ENCODE results near the gene BOC. TPM values are rescaled to one million over a fixed set of nuclear protein-coding genes. Genes with fewer than 3 reads are reported as not detected.

The BOC gene
- total RNA-seq, 1 donor from 2014 or later: 70.1 TPM

DNA sequence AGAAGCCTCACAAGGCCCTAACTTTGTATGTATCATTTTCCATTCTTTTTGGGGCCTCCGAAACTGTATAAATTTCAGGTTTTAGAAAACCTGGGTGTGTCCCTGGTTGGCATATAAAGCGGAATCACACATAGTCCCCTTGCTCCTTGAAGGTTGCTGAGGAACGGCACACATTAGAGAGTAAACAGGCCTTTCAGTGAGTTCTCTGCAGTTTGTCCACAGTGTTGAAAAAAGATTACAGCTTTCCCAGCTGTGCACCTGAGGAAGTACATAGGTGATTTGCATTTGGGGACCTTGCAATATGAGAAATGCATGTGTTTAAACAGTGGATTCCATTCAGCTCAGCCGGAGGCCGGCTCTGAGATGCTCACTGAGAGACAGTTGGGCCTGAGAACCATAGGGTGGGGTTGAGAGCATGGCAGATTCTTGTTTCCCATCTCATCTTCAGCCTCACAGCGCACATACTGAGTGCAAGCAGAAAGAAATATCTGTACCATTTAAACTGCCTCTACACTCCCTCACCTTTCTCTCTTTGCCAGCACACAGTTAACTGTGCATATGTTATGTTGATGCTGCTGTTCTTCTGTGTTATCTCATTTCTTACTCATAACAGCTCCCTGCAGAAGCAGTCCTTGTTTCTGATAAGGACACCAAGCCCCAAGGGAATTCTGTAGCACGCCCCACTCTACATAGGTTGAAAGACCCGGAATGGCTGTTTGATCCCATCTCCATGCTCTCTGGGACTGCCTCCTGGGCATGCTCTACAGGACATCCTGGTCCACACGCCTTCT lies 60.4 kb downstream of the BOC start:
- no peak for DNase-seq

DNA sequence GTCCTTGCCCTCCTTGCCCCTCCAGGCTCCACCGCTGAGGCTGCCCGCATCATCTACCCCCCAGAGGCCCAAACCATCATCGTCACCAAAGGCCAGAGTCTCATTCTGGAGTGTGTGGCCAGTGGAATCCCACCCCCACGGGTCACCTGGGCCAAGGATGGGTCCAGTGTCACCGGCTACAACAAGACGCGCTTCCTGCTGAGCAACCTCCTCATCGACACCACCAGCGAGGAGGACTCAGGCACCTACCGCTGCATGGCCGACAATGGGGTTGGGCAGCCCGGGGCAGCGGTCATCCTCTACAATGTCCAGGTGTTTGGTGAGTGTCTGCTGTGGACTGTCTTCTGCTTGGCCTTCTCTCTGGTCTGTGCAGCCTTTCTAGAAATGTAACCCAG lies 61.0 kb downstream of the BOC start:
- DNase-seq: no peak

DNA sequence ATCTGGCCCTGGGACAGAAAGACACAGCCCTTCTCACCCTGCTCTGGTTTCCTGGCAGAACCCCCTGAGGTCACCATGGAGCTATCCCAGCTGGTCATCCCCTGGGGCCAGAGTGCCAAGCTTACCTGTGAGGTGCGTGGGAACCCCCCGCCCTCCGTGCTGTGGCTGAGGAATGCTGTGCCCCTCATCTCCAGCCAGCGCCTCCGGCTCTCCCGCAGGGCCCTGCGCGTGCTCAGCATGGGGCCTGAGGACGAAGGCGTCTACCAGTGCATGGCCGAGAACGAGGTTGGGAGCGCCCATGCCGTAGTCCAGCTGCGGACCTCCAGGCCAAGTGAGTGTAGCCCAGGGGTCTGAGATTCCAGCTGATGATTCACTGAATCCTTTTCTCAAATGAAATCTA lies 61.7 kb downstream of the BOC start:
- DNase-seq: no peak

DNA sequence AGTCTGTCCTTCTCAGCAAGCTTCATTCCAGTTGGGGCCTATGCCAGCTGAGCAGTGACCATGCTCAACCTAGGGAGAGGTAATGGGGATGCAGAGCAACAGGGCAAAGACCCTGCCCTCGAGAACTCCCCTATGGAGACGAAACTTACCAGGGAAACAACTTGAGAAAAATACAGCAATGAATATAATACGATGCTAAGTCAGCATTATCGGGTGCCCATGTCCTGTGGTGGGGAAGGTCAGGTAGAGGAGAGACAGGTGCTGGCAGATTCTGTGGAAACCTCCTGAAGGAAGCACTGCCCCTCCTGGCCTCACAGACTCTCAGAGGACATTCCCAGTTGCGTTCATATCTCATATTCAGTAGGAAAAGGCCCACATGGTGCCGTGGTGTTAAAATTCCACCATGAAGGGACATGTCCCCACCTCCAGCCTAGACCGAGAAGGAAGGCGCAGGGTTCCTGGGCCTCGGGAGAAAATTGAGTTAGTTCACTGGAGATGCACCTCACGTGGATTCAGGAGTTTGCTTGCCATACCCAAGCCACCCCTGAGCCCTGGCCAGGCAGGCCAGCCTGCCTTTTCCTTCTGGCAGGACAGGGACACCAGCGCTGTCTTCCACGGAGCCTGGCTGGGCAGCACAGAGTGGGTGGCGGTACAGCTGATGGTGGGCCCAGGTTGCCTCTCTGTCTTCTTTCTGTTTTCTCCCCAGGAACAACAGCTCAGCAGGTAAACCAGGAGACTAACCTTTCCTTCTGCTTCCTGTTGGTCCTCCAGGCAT lies 62.4 kb downstream of the BOC start:
- no peak for DNase-seq

DNA sequence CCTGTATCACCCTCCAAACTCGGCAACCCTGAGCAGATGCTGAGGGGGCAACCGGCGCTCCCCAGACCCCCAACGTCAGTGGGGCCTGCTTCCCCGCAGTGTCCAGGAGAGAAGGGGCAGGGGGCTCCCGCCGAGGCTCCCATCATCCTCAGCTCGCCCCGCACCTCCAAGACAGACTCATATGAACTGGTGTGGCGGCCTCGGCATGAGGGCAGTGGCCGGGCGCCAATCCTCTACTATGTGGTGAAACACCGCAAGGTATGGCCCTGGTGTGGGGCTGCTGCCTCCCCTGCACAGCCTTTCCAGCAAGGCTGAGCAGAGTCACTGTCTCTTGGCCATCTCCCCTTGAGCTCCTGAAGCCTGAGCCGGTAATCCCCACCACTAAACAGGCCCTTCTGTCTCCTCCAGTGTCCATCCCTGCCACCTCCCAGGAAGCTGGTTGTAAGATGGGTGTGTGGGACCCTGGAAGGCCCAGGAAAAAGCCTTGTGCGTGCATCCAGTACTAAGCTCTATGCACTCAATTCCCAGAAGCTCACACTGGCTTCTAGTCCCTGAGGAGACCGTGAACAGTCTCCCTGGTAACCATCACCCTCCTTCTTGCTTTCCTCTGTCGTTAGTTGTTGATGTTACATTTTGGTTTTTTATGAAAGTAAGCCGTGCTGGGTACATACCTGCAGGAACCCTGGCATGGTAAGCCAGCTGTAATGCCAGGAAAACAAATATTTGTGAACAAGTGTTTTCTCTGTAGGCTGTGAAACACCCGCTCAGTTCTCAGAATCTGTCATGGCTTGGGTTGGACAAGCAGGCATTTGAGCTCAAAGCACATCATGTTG lies 63.3 kb downstream of the BOC start:
- no peak for DNase-seq

DNA sequence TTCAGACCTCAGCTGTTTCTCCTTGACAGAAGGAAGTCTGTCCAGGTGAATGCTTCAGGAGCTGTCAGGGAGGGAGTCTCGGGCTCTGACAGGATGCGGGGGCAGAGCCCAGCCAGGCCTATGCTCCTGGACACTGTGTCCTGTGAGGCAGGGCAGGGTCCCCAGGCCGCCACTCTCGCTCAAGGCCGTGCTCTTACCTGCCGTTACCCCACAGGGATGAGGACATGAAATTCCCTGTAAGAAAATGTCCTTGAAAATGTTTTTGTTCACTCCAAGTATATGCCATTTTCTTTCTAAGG lies 63.9 kb downstream of the BOC start:
- DNase-seq: no peak

DNA sequence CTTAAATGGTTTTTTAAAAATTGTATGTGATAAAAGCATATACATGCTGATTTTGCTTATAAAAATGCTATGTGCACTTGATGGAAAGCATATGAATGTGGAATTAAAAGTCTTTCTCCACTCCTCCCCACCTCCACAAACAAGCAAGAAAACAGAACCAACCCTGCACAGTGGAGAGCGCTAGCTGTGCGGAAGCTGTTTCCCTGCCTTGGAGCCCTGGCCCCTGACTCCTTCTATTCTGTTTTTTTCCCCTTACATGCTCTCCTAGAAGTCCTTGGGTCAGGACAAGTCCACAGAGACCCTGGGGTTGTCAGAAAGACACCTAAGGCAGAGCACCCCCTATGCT lies 64.2 kb downstream of the BOC start:
- DNase-seq: no peak

DNA sequence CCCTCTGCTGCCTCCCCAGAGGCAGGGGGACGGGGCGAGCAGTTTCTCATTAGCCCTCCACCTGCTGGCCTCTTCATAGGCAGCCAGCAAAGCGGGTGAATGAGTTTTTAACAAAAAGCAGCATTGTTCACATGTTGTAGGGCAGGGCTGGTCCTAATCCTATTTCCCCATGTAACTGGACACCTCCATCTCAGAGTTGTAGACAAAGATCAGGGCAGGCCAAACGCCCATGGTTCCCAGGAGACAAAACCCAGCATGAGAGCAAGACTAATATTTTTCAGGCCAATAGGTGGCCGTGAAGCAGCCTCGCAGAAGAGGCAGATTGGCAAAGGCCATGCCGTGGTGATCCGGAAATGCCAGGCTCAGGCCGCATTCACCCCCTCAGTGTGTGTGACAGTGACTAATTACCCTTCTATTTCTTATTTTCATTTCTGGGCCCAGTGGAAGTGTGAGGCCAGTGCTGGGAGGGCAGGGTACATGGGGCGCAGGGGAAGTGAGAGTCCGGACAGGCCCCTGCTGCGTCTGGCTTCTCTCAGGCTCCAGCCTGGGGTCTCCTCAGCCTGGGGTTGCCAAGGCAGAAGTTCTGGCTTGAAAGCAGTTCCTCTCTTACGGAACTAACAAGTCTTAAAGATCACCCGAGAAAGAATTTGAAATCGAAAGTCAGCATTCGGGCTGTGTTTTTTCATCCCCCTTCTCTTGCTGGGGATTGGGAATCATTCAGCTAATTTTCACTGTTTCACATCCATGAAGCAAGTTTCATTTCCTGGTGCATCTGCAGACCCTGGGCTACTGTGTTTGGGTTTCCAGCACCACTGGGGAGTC lies 64.8 kb downstream of the BOC start:
- peak; percentile 34 for DNase-seq

DNA sequence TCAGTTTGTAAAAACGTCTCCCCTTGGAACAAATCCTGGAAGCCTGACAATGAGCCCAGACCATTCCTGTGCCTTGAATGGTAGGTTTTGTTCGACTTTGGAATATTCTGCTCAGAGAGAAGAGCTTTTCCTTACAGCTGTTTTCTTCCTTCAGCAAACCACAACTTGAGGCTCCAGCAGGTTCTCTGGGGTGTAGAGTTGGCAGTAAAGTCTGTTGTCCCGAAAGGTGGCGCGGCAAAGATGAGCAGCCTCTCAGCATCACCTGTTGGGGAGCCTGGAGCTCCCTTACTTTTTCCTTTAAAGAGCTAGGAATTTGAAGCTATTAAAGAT lies 65.4 kb downstream of the BOC start:
- DNase-seq: no peak

DNA sequence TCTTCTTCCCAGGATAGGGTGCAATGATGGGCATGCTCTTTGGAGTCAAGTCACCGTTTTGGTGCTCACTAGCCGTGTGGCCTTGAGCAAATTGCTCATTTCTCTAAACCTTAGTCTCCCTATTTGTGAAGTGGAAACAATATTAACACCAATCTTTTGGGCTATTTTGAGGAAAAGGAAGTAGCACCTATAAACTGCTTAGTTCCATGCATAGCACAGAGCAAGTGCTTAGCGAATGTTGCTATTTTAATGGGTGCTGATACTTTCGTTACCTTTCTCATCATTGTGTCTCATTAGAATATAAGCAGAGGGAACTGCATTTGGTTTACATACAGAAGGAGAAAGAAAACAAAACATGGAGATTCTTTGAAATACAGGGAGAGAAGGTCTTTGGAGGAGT lies 66.1 kb downstream of the BOC start:
- no peak for DNase-seq

DNA sequence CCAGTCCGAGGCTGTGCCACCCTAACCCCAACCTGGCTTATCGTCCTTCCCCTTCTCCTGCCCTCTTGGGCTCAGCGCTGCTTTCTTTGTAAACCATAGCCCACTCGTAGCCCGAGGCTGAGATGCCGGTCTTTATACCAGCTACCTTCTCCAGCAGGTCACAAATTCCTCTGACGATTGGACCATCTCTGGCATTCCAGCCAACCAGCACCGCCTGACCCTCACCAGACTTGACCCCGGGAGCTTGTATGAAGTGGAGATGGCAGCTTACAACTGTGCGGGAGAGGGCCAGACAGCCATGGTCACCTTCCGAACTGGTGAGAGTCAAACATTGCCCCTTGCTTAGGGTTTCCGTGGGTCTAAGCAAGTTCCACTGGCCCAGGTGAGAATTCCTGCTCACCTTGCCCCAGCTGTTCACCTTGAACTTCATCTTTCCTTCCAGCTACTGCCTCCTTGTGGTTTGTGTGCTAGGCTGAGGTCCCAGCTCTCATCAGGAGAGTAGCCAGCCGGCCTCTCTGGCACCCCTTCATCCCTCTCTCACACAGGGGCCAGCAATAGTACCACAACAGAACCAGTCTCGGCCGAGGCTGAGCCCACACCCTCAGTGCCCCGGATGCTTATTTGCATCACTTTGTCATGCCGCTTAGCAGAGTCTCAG lies 66.7 kb downstream of the BOC start:
- no peak for DNase-seq

DNA sequence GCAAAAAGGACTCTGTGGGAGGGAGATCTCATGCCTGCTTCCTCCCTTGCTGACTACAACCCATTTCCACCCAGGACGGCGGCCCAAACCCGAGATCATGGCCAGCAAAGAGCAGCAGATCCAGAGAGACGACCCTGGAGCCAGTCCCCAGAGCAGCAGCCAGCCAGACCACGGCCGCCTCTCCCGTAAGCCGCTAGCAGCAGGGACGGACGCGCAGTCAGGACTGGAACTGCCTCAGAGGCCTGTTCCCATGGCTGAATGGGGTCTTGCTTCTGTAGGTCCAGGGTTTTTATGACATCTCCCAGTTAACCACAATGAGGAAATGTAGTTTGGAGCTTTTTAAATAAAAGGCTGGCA lies 67.2 kb downstream of the BOC start:
- no peak for DNase-seq

DNA sequence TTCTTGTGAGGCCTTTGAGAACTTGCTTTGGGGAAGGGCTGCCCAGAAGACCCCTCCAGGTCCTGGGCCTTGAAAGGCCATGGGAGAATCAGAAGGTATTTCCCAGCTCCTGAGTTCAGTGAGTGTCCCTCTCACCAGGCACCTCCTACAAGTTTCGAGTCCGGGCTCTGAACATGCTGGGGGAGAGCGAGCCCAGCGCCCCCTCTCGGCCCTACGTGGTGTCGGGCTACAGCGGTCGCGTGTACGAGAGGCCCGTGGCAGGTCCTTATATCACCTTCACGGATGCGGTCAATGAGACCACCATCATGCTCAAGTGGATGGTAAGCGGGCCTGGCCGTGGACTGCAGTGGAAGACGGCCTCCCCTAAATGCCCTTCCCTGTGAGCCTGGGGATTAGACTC lies 68.3 kb downstream of the BOC start:
- no peak for DNase-seq

DNA sequence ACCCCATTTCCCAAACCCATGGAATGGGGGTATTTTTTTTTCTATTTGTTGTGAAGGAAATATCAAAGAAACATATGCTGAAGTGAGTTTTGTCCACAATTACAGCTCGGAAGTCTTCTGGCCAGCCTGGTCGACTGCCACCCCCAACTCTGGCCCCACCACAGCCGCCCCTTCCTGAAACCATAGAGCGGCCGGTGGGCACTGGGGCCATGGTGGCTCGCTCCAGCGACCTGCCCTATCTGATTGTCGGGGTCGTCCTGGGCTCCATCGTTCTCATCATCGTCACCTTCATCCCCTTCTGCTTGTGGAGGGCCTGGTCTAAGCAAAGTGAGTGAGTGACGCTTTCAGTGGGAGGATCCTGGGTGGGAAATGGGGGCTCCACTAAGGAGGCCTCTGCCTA lies 71.9 kb downstream of the BOC start:
- DNase-seq: no peak

DNA sequence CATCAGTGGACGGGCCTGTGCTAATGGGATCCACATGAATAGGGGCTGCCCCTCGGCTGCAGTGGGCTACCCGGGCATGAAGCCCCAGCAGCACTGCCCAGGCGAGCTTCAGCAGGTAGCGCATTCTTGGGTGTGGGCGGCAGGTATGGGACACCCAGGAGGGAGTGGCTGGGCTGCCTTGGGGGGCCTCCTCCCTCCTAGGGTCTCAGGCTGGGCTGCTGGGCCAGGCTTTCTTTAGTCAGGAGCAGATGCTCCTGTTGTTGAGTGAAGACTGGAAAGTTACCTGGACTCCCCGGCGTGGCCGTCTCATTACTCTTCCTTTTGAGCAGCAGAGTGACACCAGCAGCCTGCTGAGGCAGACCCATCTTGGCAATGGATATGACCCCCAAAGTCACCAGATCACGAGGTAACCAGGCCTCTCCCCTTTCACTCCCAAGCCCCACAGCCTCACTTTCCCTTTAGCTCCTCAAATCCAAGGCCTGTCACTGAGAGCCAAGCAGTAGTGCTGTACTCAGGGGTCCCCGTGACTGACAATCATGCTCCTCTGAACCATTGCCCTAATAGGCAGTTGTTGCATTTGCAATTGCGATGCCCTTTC lies 73.2 kb downstream of the BOC start:
- no peak for DNase-seq

DNA sequence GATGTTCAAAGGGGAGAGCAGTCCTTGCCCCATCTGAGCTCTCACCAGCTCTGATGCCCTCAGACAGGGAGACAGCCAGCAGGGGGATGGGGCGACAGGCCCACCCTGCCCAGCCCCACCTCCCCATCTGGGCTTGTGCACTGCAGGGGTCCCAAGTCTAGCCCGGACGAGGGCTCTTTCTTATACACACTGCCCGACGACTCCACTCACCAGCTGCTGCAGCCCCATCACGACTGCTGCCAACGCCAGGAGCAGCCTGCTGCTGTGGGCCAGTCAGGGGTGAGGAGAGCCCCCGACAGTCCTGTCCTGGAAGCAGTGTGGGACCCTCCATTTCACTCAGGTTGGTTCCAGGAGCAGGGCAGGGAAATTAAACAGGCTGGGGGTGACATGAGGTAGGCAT lies 73.9 kb downstream of the BOC start:
- DNase-seq: no peak

DNA sequence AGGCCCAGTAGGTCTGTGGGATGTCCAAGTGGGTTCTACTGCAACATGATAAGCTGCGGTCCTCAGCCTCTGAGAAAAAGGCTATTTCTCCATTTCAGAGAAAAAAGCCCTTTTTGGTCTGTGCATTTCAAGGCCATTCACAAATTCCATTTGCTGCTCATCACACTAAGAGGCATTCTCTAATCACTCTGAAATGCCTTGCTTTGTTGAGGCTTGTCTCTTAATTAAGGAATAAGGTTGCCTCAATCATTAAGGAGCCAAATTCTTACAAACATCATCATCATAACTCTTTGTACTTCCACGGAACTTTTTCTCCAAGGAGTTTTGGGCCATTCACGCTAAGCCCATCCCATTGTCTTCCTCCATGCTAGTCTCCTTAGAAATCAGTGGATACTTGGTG lies 74.4 kb downstream of the BOC start:
- DNase-seq: no peak

DNA sequence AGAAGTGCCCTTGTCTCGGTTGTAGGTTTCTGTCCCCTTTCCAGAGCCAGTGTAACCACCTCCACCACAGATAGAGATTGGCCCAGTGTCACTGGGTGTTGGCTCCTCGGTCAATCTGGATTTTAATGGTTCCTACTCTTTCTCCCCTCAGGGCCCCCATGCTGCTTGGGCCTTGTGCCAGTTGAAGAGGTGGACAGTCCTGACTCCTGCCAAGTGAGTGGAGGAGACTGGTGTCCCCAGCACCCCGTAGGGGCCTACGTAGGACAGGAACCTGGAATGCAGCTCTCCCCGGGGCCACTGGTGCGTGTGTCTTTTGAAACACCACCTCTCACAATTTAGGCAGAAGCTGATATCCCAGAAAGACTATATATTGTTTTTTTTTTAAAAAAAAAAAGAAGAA lies 75.2 kb downstream of the BOC start:
- no peak for DNase-seq

DNA sequence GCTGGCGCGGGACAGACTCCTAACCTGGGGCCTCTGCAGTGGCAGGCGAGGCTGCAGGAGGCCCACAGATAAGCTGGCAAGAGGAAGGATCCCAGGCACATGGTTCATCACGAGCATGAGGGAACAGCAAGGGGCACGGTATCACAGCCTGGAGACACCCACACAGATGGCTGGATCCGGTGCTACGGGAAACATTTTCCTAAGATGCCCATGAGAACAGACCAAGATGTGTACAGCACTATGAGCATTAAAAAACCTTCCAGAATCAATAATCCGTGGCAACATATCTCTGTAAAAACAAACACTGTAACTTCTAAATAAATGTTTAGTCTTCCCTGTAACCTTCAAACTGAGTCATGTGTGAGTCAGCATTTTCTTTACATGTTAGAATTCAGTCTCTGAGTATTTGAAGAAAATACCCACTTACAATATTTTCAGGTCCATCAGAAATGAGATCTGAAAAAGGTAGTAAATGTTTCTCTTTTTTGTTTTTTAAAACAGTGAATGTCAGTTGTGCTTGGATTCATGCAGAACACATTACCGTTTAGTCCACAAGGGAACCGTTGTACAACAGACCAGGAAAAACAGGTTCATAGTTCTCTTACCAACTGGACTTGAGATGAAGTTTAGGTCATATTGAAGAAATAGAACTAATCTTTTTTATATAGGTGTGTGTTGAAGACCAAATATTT lies 75.9 kb downstream of the BOC start:
- DNase-seq: no peak

DNA sequence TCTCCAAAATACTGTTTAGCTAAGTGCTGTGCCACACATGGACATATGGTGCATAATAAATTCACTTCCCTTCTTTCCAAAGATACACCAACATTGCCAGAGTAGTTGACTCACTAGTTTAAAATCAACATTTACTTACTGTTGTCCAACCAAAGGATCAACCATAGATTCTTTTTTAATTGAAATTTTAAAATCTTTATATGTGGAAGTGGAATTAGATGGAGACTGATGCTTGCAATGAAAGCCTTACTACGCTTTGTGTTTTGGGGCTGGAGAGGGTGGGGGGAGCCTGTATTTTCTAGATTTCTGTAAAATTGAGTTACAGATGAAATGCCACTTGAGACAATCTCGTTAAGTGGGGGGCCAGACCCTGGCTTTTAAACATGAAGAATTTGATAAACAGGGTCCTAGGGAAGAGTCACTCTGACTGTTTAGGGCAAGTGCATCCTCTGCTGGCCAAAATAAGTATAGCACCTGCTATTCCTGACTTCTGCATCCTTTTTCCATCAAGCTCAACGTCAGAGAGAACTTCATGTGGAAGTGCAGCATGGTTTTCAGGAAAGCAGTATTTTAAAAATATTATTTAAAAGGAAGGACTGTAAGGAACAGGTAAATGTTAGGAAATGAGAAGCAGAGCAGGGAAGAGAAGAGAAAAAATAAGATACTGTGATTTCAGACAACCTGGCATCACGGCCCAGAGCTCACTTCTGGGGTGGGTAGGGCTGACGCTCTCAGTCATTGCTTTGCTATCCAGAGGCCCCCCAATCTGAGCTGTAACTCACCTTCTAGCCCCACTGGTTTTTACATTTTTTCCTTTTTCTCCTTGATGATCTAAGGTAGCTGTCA lies 76.7 kb downstream of the BOC start:
- peak; percentile 50 for DNase-seq
